Type B pancreatic cell (in vitro differentiated cells): ENCODE data around the gene GPATCH2L. TPM values are rescaled to one million over a fixed set of nuclear protein-coding genes. Genes with fewer than 3 reads are reported as not detected.

Source experiments
- DNase-seq: peaks from one replicate; pipeline ENCODE4 v3.0.0; 2021; ENCODE audit warnings: mixed read lengths; ENCODE audit not compliant: unreplicated experiment; ENCODE audit errors: extremely low spot score
- H3K27ac Mint-ChIP-seq: 2 replicates; pipeline ENCODE4 v1.8.0; 2021; ENCODE audit warnings: mild to moderate bottlenecking, mixed read lengths
- H3K27me3 Mint-ChIP-seq: 2 replicates; pipeline ENCODE4 v1.8.0; 2021; ENCODE audit warnings: mixed read lengths
- H3K36me3 Mint-ChIP-seq: 2 replicates; pipeline ENCODE4 v1.8.0; 2021; ENCODE audit warnings: mixed read lengths
- H3K4me1 Mint-ChIP-seq: one replicate; pipeline ENCODE4 v1.8.0; 2021; ENCODE audit warnings: mixed read lengths; ENCODE audit not compliant: unreplicated experiment
- H3K4me3 Mint-ChIP-seq: 2 replicates; pipeline ENCODE4 v1.8.0; 2021; ENCODE audit warnings: mild to moderate bottlenecking, mixed read lengths
- H3K9me3 Mint-ChIP-seq: 2 replicates; pipeline ENCODE4 v1.8.0; 2021; ENCODE audit warnings: mixed read lengths
- total RNA-seq: library from RNA; stranded (reverse); gene quantifications from 2 replicates; pipeline ENCODE4 v1.2.1, GENCODE V29; 2021; ENCODE audit warnings: low replicate concordance
- TF ChIP-seq, protein P1 (sequence below): fragments of 200-600 bp; sonication (generic); conservative IDR thresholded peaks from 2 replicates; pipeline ENCODE4 v1.5.0; 2021; ENCODE audit warnings: antibody characterized with exemption, mild to moderate bottlenecking

The GPATCH2L gene
- total RNA-seq, 1 donor from 2014 or later = 57.0 TPM

DNA sequence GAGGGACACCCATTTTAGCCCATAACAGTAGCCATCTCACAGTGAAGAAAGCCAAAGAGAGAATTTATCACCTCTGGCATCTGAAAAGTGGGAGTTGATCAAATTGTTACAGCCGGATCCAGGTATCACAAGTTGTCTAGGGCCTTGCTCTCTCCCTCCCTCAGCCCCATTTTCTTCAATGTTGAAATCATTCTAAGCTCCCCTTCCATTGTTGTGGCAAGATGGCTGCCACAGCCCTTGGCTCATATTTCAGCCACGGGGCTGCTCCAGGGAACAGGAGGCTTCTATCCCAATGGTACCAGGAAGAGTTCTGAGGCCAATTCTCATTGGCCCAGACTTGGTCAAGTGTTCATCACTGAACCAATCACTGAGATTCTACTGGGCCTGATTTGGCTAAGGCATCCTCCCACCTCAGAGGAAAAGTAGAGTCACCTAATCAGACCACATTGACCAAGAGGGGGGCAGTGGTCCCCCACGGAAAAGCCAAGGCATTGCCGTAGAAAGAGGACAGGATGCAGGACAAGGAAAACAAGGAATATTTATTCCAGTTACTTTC lies 106.2 kb downstream of the GPATCH2L start:
- H3K27me3 Mint-ChIP-seq = peaks cover 11% of the 10 kb centered on the region
- H3K27ac Mint-ChIP-seq = no peak overlapping the region
- TF ChIP-seq, protein P1, sequence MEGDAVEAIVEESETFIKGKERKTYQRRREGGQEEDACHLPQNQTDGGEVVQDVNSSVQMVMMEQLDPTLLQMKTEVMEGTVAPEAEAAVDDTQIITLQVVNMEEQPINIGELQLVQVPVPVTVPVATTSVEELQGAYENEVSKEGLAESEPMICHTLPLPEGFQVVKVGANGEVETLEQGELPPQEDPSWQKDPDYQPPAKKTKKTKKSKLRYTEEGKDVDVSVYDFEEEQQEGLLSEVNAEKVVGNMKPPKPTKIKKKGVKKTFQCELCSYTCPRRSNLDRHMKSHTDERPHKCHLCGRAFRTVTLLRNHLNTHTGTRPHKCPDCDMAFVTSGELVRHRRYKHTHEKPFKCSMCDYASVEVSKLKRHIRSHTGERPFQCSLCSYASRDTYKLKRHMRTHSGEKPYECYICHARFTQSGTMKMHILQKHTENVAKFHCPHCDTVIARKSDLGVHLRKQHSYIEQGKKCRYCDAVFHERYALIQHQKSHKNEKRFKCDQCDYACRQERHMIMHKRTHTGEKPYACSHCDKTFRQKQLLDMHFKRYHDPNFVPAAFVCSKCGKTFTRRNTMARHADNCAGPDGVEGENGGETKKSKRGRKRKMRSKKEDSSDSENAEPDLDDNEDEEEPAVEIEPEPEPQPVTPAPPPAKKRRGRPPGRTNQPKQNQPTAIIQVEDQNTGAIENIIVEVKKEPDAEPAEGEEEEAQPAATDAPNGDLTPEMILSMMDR = no peak
- no peaks in the 10 kb centered on the region for H3K36me3 Mint-ChIP-seq
- no peak overlapping the region for H3K4me3 Mint-ChIP-seq
- H3K9me3 Mint-ChIP-seq = no peaks in the 10 kb centered on the region
- DNase-seq = no peak
- peaks cover 22% of the 10 kb centered on the region for H3K4me1 Mint-ChIP-seq

DNA sequence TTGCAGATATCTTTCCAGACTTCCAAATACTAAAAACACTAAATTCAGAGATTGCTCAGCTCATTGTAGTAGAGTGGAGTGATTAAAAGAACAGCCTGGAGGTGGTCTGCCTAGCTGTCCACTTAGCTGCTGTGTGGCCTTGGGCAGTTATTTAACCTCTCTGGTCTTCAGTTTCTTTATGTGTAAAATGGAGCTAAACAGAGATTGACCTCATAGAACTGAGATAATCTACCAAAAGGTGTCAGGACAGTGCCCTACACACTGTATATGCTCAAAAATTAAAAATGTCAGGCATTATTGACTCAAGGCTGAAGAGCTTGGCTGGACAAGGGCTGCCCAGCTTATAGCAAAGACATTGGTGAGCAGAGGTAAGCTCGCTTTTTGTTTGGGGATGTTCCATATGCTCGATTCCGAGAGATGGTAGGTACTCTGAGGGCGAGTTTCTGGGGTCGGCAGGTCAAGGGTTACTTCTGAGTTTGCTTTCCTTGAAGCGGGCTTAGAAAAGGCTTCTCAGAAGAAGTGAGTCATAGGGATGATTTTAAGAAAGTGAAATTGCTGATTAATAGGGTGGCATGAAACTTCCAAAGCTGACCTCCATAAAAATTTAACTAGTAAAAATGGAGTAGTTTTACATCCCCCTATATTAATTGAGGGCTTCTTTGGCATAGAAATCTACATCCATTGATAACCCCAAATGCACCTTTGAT lies 107.5 kb downstream of the GPATCH2L start:
- DNase-seq = no peak
- Mint-ChIP-seq H3K27me3 (peaks cover 7% of the 10 kb centered on the region), H3K27ac (no peak overlapping the region), H3K4me1 (peaks cover 22% of the 10 kb centered on the region), H3K9me3 (no peaks in the 10 kb centered on the region), H3K4me3 (no peak overlapping the region), H3K36me3 (no peaks in the 10 kb centered on the region)
- TF ChIP-seq, protein P1 = no peak

DNA sequence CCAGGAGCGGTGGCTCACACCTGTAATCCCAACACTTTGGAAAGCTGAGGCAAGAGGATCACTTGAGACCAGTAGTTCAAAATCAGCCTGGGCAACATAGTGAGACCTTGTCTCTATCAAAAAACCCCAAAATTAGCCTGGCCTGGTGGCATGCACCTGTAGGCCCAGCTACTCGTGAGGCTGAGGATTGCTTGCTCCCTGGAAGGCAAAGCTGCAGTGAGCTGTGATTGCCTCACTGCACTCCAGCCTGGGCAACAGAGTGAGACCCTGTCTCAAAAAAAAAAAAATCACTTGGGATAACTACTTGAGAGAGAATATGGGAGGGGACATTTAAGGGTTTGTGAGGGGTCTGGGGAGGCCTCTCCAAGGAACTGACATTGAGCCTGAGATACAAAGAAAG lies 109.0 kb downstream of the GPATCH2L start:
- Mint-ChIP-seq H3K9me3 (no peaks in the 10 kb centered on the region), H3K36me3 (no peaks in the 10 kb centered on the region), H3K4me3 (no peak overlapping the region), H3K27me3 (peaks cover 11% of the 10 kb centered on the region), H3K27ac (no peak overlapping the region), H3K4me1 (peaks cover 22% of the 10 kb centered on the region)
- DNase-seq = no peak
- TF ChIP-seq, protein P1 = no peak

DNA sequence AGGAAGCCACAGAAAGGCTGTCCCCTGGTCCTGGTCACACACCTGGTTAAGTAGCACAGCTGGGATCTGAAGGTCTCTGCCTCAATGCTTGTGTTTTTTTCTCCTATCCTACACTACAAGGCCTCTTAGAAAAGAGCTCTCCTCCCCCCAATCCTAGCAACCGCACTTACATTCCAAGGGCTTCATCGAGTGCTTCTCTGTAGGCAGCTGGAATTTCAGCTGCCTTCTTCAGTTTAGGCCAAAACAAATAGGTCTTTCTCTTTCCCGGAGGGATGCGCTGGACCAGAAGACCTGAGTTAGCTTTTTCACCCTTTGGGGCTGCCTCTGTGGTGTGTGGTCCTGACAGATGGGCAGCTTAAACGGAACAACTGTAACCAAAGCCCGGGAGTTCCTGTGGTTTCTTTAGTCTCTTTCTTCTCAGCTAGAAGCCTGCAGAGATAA lies 109.7 kb downstream of the GPATCH2L start:
- no peak overlapping the region for H3K4me3 Mint-ChIP-seq
- H3K27ac Mint-ChIP-seq = no peak overlapping the region

DNA sequence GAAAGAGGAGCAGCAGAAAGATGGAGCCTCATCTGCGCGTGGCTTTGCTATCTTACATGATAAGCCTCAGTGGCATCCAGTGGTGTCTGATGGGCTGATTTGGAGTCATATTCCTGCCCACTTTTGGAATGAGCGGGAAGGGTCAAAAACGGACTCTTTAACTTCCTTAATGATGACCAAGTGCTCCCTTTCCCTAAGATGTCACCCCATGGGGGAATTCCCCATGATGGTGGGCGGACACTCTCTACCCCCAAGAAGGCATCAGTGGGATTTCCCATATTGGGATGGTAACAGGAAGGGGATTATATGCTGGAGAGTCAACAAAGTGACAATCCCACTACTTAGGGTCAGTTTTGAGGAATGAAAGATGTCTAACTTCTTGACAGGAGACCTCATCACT lies 110.9 kb downstream of the GPATCH2L start:
- peak; percentile 16 for DNase-seq

More for the DNA sequence above, 109.7 kb downstream of the GPATCH2L start:
- peak; percentile 25 for DNase-seq
- TF ChIP-seq, protein P1 = no peak
- peaks cover 15% of the 10 kb centered on the region for H3K27me3 Mint-ChIP-seq
- peaks cover 22% of the 10 kb centered on the region for H3K4me1 Mint-ChIP-seq
- H3K36me3 Mint-ChIP-seq = no peaks in the 10 kb centered on the region
- H3K9me3 Mint-ChIP-seq = no peaks in the 10 kb centered on the region

More for the DNA sequence above, 110.9 kb downstream of the GPATCH2L start:
- TF ChIP-seq, protein P1 = no peak
- Mint-ChIP-seq H3K4me3 (no peak overlapping the region), H3K4me1 (peaks cover 12% of the 10 kb centered on the region), H3K27ac (no peak overlapping the region), H3K9me3 (no peaks in the 10 kb centered on the region), H3K36me3 (no peaks in the 10 kb centered on the region), H3K27me3 (peaks cover 15% of the 10 kb centered on the region)

Other genes with a start within 250 kb of the GPATCH2L start
- gene TGFB3, start 169.9 kb upstream of the GPATCH2L start, total RNA-seq = 19.2 and 45.3 TPM in 2 replicates
- 29.9 and 36.9 TPM in 2 replicates for gene IFT43, start 166.2 kb upstream of the GPATCH2L start, total RNA-seq
- 0.40 and 0.94 TPM in 2 replicates for gene ESRRB, start 224.2 kb downstream of the GPATCH2L start, total RNA-seq